HG03060 (cell line): ENCODE results near the gene ORC2.
A peak's percentile ranks its signal among the peaks of the same experiment; 100 is the strongest.
"Not testable (repeated sequence)": the region's sequence is repeated elsewhere in the genome, so short reads cannot be mapped to it uniquely, and the experiment has no call there.

Experiments used
- ATAC-seq: cut with Tn5 transposase; IDR thresholded peaks from one replicate; pipeline ENCODE4 v1.9.1; 2021; ENCODE audit warnings: low read depth, moderate number of reproducible peaks; ENCODE audit not compliant: unreplicated experiment

Gene ORC2

GRCh38 chr2:200963124-200963917, at the start of gene ORC2:
Gene ORC2, minus strand, starts transcription at chr2:200963660. Its CDS starts 5,537 bp downstream, at chr2:200958123.
- peak; percentile 57 for ATAC-seq

GRCh38 chr2:201008296-201008829, 44.9 kb upstream of the ORC2 start:
- no peak for ATAC-seq

GRCh38 chr2:201007584-201007998, 44.1 kb upstream of the ORC2 start:
- no peak for ATAC-seq

- ATAC-seq: no peak
These were observed 43.2 kb upstream of the ORC2 start for GRCh38 chr2:201006704-201007103.

GRCh38 chr2:201004370-201004769, 40.9 kb upstream of the ORC2 start:
- no peak for ATAC-seq

- ATAC-seq: no peak
These were observed 29.6 kb upstream of the ORC2 start for GRCh38 chr2:200993097-200993496.

- no peak for ATAC-seq
These were observed 23.7 kb upstream of the ORC2 start for GRCh38 chr2:200987137-200987536.

DNA sequence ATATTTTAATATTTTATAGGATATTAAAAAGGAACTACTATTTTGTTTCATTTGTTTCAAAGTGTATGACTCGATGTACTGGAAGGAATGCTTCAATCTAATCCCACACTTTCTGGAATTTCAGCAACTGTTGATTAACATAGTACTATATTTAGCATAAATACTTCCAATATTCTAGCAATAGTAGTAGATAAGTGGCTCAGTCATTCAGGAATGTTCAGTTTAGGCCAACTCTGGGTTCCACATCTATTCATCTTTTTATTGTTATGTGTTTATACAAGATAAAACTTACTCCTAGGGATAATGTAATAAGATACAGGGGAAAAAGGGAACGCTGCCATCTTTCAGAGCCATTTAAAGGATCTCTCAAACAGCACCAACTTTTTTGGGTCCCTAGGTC, 22.3 kb upstream of the ORC2 start:
- ATAC-seq: no peak

- no peak for ATAC-seq
These were observed 13.2 kb upstream of the ORC2 start for GRCh38 chr2:200976710-200977109.

DNA sequence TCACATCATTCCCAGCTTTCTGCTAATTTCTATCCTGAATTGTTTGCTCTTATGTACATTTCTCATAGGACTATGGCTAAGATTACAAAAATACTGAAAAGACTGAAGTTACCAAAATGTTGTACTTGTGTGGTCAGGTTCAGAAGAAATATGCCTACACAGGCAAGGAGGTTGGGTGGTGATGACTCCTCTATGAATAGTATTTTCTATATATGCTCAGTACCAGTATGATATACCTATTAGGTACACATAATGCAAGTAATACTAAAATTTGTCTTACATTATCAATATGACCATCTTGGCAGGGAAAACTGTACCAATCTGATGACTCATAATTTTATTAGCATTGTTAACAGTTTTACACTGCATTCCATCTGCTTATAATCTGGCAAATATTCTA, 12.2 kb upstream of the ORC2 start:
- no peak for ATAC-seq

GRCh38 chr2:200970057-200970456, 6.6 kb upstream of the ORC2 start:
- not testable (repeated sequence) for ATAC-seq

DNA sequence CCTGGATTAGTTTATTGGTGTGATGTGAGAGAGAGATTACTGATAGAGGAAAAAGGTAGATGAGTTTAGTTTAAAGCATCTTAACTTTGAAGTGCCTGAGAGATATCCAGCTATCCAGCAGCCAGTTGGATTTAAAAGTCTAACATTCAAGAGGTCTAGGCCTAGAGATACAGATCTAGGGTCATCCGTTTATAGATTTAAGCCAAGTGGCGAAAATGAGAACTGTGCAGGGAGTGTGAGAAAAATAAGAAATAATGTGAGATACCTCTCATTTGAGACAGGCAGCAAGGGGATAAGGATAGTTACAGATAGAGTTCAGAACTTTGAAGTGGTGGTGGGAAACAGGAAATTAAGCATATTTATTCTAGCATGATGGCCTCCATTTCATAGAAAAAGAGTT, 5.3 kb upstream of the ORC2 start:
- ATAC-seq: no peak

GRCh38 chr2:200968162-200968561, 4.7 kb upstream of the ORC2 start:
- ATAC-seq: no peak

DNA sequence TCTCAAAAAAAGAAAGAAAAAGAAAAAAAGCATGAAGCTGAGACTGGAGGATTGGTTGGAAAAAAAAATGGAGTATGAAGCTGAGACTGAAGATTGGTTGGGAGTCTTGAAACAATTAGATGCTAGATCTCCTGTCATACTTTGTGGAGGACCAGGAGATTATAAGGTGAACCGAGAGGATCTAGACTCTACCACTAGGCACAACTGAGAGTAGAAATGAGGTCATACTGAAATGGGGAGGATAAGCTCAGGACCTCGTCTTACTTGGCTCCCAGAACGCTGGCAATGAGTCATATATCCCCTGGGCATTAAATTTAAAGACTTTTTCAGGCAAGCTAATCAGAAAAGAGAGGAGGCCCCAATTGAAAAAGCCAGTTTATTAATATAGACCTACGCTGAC, 3.3 kb upstream of the ORC2 start:
- peak; percentile 35 for ATAC-seq

DNA sequence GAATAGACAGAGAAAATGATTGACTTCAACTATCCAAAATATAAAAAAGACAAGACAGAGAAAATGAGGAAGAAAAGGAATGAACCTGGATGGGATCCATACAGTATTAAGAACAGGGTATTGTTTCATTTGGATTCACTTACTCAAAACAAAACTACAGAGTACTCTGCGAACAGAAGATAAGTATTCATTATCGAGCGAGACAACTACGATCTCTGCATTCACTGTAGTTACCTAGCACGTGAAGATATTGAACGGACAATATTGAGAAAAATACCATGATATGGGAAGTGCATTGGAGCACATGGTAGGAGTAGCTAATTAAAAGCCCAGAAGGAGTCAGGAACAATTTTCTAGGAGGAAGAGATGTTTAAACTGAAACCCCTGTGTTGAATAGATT, 1.0 kb upstream of the ORC2 start:
- ATAC-seq: no peak

- not testable (repeated sequence) for ATAC-seq
These were observed 425 bp upstream of the ORC2 start for GRCh38 chr2:200963918-200964252.

- peak; percentile 20 for ATAC-seq
These were observed 693 bp downstream of the ORC2 start for GRCh38 chr2:200962811-200963123.

- no peak for ATAC-seq
These were observed 1.8 kb downstream of the ORC2 start for GRCh38 chr2:200961674-200962073.

DNA sequence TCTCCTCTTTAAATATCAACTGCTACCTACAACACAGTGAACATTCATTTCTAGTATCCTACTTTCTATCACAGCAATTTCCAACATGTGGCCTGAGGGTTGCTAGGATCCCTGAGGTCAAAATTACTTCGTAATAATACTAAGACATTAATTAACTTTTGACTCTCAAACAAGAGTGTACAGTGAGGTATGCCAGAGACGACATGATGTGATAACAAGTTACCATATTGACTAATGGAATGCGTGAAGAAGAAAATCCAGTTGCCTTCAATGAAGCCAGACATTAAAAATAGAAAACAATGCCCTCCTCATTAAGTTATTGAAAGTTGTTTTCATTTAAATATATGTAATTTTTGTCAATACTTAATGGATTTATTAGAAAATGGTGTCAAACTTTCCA, 13.1 kb downstream of the ORC2 start:
- no peak for ATAC-seq

- no peak for ATAC-seq
These were observed 18.1 kb downstream of the ORC2 start for GRCh38 chr2:200945395-200945729.

DNA sequence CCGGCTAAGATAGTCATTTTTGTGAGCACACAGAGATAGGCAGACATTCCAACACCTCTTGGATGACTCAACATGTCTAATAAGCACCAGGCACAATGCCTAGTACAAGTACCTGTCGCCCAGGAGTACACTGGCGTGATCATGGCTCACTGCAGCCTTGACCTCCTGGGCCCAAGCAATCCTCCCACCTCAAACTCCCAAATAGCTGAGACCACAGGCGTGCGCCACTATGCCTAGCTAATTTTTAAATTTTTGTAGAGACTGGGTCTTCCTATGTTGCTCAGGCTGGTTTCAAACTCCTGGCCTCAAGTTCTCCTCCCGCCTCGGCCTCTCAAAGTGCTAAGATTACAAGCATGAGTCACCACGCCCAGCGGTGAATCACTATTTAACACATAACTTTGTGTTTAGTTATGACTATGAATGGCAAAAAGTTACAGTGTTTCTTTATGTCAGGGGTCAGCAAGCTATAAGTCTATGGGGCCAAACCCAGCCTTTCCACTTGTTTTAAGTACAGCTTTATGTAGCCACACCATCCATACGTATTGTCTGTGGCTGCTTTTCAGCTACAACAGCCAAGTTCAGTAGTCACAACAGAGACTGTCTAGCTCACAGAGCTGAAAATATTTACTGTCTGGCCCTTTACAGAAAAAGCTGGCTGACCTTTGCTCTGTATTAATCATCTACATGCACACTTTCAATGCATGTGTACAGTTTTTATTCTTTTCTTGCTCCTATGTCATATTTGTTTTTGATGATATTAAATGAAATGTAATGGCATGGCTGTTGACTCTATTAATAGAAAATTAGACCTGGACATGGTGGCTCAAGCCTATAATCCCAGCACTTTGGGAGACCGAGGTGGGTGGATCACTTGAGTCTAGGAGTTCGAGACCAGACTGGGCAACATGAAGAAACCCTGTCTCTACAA, 18.7 kb downstream of the ORC2 start:
- no peak for ATAC-seq
